Bronchial epithelial cell (primary cell): ENCODE results near the gene VWA1. TPM values are rescaled to one million over a fixed set of nuclear protein-coding genes. Genes with fewer than 3 reads are reported as not detected.

Experiments used
- DNase-seq: peaks from one replicate; pipeline ENCODE4 v3.0.0-alpha.2; 2010; ENCODE audit warnings: low read depth
- FAIRE-seq: peaks from 2 replicates; lab custom pipeline; 2011; peaks lifted over from hg19 to GRCh38; lab: Jason Lieb, UNC
- H3K27me3 ChIP-seq: 2 replicates; pipeline ENCODE4 v1.5.1; 2011; ENCODE audit warnings: low read length; ENCODE audit not compliant: control insufficient read depth, insufficient read depth
- H3K36me3 ChIP-seq: 2 replicates; pipeline ENCODE4 v1.5.1; 2011; ENCODE audit warnings: low read length; ENCODE audit not compliant: control insufficient read depth, insufficient read depth
- H3K4me3 ChIP-seq: 2 replicates; pipeline ENCODE4 v1.5.1; 2011; ENCODE audit warnings: mild to moderate bottlenecking, low read depth, low read length, control low read depth
- total RNA-seq: library from RNA; depleted of rRNA; stranded (reverse); fragments of >200 nt; gene quantifications from 2 replicates; pipeline ENCODE4 v1.2.1, GENCODE V29; 2014
- TF ChIP-seq, protein P1 (sequence below): IDR thresholded peaks from 2 replicates; pipeline ENCODE4 v1.5.1; 2011; ENCODE audit warnings: mild to moderate bottlenecking, moderate library complexity, low read length, control low read depth, inconsistent platforms; ENCODE audit not compliant: insufficient read depth, severe bottlenecking

VWA1 gene
- total RNA-seq, 1 donor from 2014 or later, result 5.0 TPM

DNA sequence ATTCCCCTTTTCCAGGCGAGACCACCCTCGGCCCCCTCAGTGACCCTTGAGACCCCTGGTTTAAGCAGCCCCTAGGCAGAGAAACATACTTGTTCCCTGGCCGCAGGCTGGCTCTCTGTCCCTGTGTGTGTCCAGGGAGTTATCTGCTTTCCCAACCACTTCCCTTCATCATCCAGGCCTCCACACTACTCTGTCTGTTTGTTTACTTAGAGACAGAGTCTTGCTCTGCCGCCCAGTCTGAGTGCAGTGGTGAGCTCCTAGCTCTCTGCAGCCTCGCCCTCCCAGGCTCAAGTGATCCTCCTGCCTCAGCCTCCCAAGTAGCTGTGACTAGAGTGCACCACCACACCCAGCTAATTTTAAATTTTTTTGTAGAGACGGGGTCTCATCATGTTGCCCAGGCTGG is 5.8 kb upstream of the VWA1 start:
- TF ChIP-seq, protein P1, sequence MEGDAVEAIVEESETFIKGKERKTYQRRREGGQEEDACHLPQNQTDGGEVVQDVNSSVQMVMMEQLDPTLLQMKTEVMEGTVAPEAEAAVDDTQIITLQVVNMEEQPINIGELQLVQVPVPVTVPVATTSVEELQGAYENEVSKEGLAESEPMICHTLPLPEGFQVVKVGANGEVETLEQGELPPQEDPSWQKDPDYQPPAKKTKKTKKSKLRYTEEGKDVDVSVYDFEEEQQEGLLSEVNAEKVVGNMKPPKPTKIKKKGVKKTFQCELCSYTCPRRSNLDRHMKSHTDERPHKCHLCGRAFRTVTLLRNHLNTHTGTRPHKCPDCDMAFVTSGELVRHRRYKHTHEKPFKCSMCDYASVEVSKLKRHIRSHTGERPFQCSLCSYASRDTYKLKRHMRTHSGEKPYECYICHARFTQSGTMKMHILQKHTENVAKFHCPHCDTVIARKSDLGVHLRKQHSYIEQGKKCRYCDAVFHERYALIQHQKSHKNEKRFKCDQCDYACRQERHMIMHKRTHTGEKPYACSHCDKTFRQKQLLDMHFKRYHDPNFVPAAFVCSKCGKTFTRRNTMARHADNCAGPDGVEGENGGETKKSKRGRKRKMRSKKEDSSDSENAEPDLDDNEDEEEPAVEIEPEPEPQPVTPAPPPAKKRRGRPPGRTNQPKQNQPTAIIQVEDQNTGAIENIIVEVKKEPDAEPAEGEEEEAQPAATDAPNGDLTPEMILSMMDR, result no peak
- no peak overlapping the region for H3K4me3 ChIP-seq
- FAIRE-seq, result no peak
- DNase-seq, result no peak
- H3K36me3 ChIP-seq, result no peaks in the 10 kb centered on the region
- no peaks in the 10 kb centered on the region for H3K27me3 ChIP-seq

DNA sequence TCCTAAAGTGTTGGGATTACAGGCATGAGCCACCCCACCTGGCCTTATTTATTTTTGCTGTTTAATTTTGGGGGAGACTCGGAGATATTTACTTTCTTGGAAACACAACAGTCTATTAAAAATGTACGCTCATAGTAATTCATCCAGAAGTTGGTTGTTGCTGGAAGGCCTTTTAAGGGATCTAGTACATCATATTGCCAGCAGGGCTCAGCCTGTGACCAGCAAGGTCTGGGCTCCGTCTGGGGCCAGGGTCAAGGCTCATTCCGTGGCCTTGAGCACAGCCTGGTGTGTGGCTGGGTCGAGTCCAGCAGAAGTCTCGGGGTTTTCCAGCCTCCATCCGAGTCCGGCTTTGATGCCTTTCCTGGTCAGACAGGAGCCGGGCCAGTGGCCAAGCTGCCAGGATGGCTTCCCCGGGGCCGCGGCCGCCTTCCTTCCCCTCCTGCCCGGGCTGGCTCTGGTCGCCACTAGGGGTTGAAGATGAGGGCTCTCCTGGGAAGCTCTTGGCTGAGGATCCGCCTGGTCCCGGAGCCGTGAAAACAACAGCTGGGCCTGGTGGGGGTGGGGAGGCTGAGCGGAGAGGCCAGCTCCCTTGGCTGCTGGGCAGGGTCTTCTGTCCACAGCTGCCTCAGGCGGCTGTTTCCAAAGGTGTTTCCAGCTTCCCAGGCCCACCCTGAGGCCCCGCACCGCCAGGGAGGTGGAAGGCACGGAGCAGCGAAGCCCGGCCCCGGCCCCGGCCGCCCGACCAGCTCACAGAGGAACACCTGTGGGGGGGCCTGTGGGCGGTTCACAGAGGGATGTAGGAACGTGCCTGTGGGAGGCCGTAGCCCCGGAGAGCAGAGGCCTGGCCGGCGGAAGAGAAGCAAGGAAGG is 5.1 kb upstream of the VWA1 start:
- no peak overlapping the region for H3K4me3 ChIP-seq
- TF ChIP-seq, protein P1, result peak; percentile 24
- H3K36me3 ChIP-seq, result no peaks in the 10 kb centered on the region
- H3K27me3 ChIP-seq, result no peaks in the 10 kb centered on the region
- DNase-seq (no peak), FAIRE-seq (no peak)

DNA sequence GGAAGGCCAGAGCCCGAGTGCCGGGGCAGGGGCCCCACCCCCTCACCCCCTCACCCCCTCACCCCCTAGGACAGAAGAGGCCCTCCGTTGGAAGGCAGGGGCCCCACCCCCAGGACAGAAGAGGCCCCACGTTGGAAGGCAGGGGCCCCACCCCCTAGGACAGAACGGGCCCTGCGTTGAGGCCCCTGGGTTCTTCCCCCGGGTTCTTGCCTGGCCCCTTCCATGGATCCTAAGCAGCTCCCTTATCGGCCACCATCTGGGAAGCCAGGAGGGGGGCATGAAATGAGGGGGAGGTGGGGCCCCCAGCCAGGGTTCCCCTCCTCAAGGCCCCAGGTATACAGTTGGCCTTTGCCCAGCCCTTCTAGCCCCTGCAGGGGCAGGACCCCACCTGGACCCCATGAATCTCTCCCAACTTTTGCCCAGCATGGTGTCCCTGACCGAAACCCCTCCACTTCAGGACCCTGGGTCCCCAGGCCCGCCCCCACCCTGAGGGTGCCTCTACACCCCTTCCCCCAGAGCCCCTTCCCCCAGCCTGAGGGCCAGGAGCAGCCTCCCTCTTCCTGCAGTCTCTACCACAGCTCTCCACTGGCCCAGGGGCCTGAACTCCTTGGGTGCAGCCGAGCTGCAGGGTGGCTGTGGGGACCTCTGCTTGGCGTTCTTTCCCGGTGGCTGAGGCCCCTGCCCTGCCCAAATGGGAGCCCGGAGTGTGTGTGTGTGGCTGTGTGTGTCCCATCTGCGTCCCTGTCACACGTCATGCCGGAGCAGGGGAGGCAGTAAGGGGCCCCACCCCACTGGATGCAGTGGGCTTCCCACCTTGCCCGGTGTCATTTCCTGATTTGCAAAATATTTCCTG is 4.3 kb upstream of the VWA1 start:
- Histone ChIP-seq H3K36me3 (no peaks in the 10 kb centered on the region), H3K27me3 (no peaks in the 10 kb centered on the region), H3K4me3 (no peak overlapping the region)
- DNase-seq (no peak), FAIRE-seq (no peak)
- TF ChIP-seq, protein P1, result no peak

DNA sequence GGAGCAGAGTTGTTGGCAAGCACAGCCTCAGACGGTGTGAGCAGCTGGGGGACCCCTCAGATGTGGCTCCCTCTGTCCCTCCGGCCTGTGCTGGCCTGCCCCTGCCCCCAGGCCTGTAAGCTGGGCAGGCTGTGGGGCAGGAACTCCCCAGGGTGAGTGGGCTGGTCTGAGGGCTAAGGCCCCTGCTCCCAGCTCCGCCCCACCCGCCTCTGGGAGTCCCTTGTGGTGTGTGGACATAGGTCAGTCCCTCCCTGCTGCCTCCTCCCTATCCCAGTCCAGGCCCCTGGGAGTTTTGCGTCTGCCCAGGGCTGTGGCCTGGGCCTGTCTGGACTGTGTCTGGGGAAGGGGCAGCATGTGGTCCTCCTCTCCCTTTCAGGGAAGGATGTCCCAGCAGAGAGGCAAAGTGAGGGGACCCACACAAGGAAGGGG is 3.6 kb upstream of the VWA1 start:
- DNase-seq, result no peak
- H3K4me3 ChIP-seq, result no peak overlapping the region
- H3K27me3 ChIP-seq, result no peaks in the 10 kb centered on the region
- TF ChIP-seq, protein P1, result no peak
- H3K36me3 ChIP-seq, result no peaks in the 10 kb centered on the region
- FAIRE-seq, result no peak

DNA sequence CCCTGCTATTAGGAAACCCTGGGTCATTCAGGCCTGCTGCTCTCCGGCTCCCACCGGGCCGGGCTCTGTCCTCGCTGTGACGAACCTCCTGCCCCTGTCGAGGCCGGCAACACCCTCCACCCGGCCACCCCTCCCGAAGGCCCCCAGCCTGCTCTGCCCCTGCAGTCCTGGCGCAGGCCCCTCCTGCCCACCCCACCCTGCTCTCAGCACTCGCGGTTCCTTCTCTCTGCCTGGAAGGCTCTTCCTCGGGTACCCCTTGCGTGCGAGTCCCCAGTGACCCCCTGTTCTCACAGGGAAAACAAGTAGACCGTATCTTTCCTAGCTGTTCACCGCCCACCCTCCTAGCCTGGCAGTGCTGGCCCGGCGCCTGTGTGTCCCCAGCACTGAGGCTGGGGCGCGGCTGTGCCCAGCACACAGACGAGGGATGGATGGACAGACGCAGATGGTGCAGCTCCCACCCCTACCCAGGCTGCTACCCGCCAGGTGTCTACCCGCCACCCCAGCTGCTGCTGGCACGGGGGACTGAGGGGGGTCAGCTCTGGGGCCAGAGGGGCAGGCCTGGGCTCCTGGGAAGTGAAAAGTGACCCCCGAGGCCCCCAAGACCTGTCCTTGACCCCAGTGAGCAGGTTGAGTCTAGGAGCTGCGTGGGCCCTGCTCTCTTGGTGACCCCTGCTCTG is 3.1 kb upstream of the VWA1 start:
- TF ChIP-seq, protein P1, result no peak
- H3K36me3 ChIP-seq, result no peaks in the 10 kb centered on the region
- no peak for FAIRE-seq
- H3K4me3 ChIP-seq, result no peak overlapping the region
- DNase-seq, result no peak
- H3K27me3 ChIP-seq, result no peaks in the 10 kb centered on the region
